GM21737 (cell line): ENCODE measurements around the gene FOXB1.

Source experiments
- ATAC-seq: cut with Tn5 transposase; IDR thresholded peaks from one replicate; pipeline ENCODE4 v1.9.1; 2021; ENCODE audit warnings: mild to moderate bottlenecking, moderate library complexity; ENCODE audit not compliant: unreplicated experiment

The FOXB1 gene

DNA sequence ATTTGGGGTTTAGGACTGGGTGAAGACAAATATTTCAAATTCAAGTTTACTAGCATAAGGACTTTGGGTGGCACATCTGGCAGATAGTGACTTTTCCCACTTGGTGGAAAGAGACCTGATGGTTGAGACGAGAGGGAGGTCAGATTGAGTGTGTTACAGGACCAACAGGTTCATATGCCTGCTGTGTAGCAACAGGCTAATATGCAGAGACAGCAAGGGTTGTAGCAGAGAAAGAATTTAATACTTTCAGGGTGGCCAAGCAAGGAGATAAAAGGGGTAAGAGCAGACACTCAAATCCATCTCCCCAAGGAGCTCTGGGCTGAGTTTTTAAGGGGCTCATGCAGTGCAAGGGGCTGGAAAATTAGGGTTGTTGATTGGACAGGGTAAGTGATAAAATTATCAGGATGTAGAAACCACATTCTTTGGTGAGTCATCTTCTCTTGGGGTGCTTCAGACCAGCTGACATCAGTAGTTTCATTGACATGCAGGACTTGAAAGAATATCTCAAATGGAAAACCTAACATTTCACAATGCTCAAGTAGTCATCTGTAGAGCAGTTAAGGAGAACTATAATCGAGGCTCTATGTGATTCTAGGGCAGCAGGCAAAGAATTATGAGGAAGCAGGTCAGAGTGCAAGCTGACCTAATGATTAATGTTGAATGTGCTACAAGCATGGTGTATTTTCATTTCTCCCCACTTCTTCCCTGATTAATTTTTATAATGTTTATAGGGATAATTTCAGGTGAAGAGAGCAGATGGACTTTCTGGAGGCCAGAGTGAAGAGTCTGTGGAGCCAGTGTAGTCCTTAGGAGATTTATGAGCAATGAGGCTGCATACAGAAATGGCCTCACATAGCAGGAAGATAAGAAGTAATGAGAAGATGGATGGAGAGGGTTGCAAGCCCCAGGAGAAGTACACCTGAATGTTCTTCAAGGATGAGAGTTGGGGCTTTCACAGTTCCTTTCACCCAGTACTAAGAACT lies 13.7 kb downstream of the FOXB1 start:
- ATAC-seq: no peak

DNA sequence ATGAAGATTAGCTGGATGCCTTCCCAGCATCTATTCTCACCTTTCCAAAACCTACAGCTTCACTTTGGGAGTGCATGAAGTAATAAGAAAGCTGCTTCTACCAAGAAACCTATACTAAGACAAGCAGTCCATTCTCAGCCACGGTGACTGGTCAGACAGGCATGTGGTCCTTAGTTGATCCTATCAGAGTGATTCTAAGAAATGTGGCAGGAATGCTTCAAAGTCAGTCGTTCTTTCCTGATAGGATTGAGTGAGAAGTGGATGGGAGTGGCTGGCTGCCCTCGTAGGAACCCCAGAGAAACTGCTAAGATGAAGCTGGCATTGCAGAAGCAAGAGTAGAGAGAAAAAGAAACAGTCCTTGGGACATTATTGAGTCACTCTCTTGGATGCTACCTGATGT lies 16.6 kb downstream of the FOXB1 start:
- no peak for ATAC-seq

GRCh38 chr15:60021589-60022378 lies 17.7 kb downstream of the FOXB1 start:
- ATAC-seq: no peak

- no peak for ATAC-seq
Observed at GRCh38 chr15:60022379-60022741, 18.2 kb downstream of the FOXB1 start.

DNA sequence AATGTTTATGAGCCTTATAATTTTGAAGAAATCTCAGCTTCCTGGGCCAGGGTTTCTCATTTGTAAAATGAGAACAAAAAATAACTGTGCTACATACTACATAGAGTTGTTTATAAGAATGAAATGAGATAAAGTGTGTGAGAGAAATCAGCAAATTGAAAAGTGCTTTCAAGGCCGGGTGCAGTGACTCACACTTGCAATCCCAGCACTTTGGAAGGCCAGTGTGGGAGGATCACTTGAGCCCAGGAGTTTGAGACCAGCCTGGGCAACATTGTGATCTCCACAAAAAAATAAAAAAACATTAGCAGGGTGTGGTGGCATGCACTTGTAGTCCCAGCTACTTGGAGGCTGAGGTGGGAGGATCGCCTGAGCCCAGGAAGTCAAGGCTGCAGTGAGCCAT lies 22.4 kb downstream of the FOXB1 start:
- ATAC-seq: no peak

- no peak for ATAC-seq
Observed at GRCh38 chr15:60035344-60035743, 31.2 kb downstream of the FOXB1 start.

GRCh38 chr15:60039316-60039715 lies 35.2 kb downstream of the FOXB1 start:
- ATAC-seq: no peak

GRCh38 chr15:60043744-60044435 lies 39.8 kb downstream of the FOXB1 start:
- no peak for ATAC-seq

- ATAC-seq: no peak
Observed at GRCh38 chr15:60044636-60045270, 40.6 kb downstream of the FOXB1 start.

DNA sequence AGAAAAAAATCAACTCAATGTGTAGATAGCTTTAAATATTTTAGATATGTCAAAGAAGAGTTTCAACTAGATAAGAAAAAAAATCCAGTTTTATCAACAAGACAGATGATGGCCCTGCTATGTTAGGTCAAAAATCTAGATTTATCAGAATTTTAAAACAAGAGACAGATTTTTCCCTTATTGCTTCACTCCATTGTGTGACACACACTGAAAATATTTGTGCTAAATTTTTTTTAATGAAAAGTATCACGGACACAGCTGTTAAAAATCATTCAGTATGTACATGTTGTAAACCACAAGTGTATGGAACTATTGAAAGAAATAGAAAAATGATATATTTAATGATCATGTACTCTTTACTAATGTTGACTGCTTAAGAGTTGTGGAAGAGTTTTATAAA lies 43.6 kb downstream of the FOXB1 start:
- no peak for ATAC-seq

GRCh38 chr15:60049948-60050347 lies 45.8 kb downstream of the FOXB1 start:
- no peak for ATAC-seq

- no peak for ATAC-seq
Observed at GRCh38 chr15:60052796-60053195, 48.7 kb downstream of the FOXB1 start.

GRCh38 chr15:60054472-60054871 lies 50.4 kb downstream of the FOXB1 start:
- no peak for ATAC-seq
